ENCODE data around the gene ALKBH4.
"Not testable (repeated sequence)": the region's sequence is repeated elsewhere in the genome, so short reads cannot be mapped to it uniquely, and the experiment has no call there.

The ALKBH4 gene

GRCh38 chr7:102464577-102465280 lies at the start of gene ALKBH4, which contains the start of gene LRWD1:
Gene ALKBH4, minus strand, starts transcription at chr7:102464863. Its CDS starts 27 bp downstream, at chr7:102464836.
Gene LRWD1, plus strand, starts transcription at chr7:102464984. Its CDS starts 97 bp downstream, at chr7:102465081.
- peaks cover 20% of the 10 kb centered on the region for H3K4me1 ChIP-seq (ENCODE audit: insufficient read depth, low read length, poor library complexity, severe bottlenecking)
- no peaks in the 10 kb centered on the region for H3F3A ChIP-seq (ENCODE audit: low read depth)
- H3K79me2 ChIP-seq (ENCODE audit: insufficient read depth, low read length), result peaks cover 36% of the 10 kb centered on the region
- H3K27me3 ChIP-seq (ENCODE audit: insufficient read depth, low read length, poor library complexity, severe bottlenecking), result no peaks in the 10 kb centered on the region
- H3K9ac ChIP-seq (ENCODE audit: low read depth, low read length, poor library complexity, severe bottlenecking), result peak within 1 kb of the TSS; percentile 91
- H3K36me3 ChIP-seq (ENCODE audit: insufficient read depth, low read length), result no peaks in the 10 kb centered on the region
- peak; percentile 20; the same call in 1 of the 2 replicates for TF ChIP-seq CTCF (conservative IDR thresholded peaks at IDR 0.05; ENCODE audit: low read length)
- TF ChIP-seq EZH2phosphoT487 (IDR thresholded peaks at IDR 0.05; ENCODE audit: borderline replicate concordance), result no peak
- no peaks in the 10 kb centered on the region for H3K9me2 ChIP-seq (replicated peaks; ENCODE audit: low read depth, low read length)
- no peaks in the 10 kb centered on the region for H3K9me3 ChIP-seq (ENCODE audit: insufficient read depth, low read depth, low read length)
- no peaks in the 10 kb centered on the region for H4K20me1 ChIP-seq (ENCODE audit: insufficient read depth, low read length, poor library complexity, severe bottlenecking)
- peak within 1 kb of the TSS; percentile 97 for H2AFZ ChIP-seq (ENCODE audit: low read length)
- H3K4me2 ChIP-seq (ENCODE audit: low read depth, low read length, poor library complexity, severe bottlenecking), result peak within 1 kb of the TSS; percentile 92
- peak within 1 kb of the TSS; percentile 90 for H3K4me3 ChIP-seq (ENCODE audit: low read length, poor library complexity, severe bottlenecking)

- H3K4me1 ChIP-seq (ENCODE audit: insufficient read depth, low read length, poor library complexity, severe bottlenecking); H3K27me3 ChIP-seq (ENCODE audit: insufficient read depth, low read length, poor library complexity, severe bottlenecking); H3K79me2 ChIP-seq (ENCODE audit: insufficient read depth, low read length); H3K9me2 ChIP-seq (replicated peaks; ENCODE audit: low read depth, low read length); H3K36me3 ChIP-seq (ENCODE audit: insufficient read depth, low read length); H3K9me3 ChIP-seq (ENCODE audit: insufficient read depth, low read depth, low read length); H4K20me1 ChIP-seq (ENCODE audit: insufficient read depth, low read length, poor library complexity, severe bottlenecking); H3F3A ChIP-seq (ENCODE audit: low read depth): not testable (repeated sequence)
- Histone ChIP-seq H3K9ac (ENCODE audit: low read depth, low read length, poor library complexity, severe bottlenecking) (peak overlapping the region; percentile 58), H2AFZ (ENCODE audit: low read length) (0 out of 2 replicates have a peak overlapping the region, but pooled peaks have one; percentile 55), H3K4me3 (ENCODE audit: low read length, poor library complexity, severe bottlenecking) (peak overlapping the region; percentile 68), H3K4me2 (ENCODE audit: low read depth, low read length, poor library complexity, severe bottlenecking) (peak overlapping the region; percentile 68)
Measured at GRCh38 chr7:102512642-102513221, 48.1 kb upstream of the ALKBH4 start.

- H3K79me2 ChIP-seq (ENCODE audit: insufficient read depth, low read length); H3K27me3 ChIP-seq (ENCODE audit: insufficient read depth, low read length, poor library complexity, severe bottlenecking); H2AFZ ChIP-seq (ENCODE audit: low read length); H3K9me2 ChIP-seq (replicated peaks; ENCODE audit: low read depth, low read length); H3K36me3 ChIP-seq (ENCODE audit: insufficient read depth, low read length); H3K9ac ChIP-seq (ENCODE audit: low read depth, low read length, poor library complexity, severe bottlenecking); H3F3A ChIP-seq (ENCODE audit: low read depth); H3K4me1 ChIP-seq (ENCODE audit: insufficient read depth, low read length, poor library complexity, severe bottlenecking); H4K20me1 ChIP-seq (ENCODE audit: insufficient read depth, low read length, poor library complexity, severe bottlenecking); H3K9me3 ChIP-seq (ENCODE audit: insufficient read depth, low read depth, low read length): not testable (repeated sequence)
- Histone ChIP-seq H3K4me2 (ENCODE audit: low read depth, low read length, poor library complexity, severe bottlenecking) (peak overlapping the region; percentile 68), H3K4me3 (ENCODE audit: low read length, poor library complexity, severe bottlenecking) (peak overlapping the region; percentile 68)
Measured at GRCh38 chr7:102511860-102512522, 47.3 kb upstream of the ALKBH4 start.

GRCh38 chr7:102510575-102510974 lies 45.9 kb upstream of the ALKBH4 start:
- H3K4me2 ChIP-seq (ENCODE audit: low read depth, low read length, poor library complexity, severe bottlenecking); H3K9me2 ChIP-seq (replicated peaks; ENCODE audit: low read depth, low read length); H3F3A ChIP-seq (ENCODE audit: low read depth); H3K4me1 ChIP-seq (ENCODE audit: insufficient read depth, low read length, poor library complexity, severe bottlenecking); H3K4me3 ChIP-seq (ENCODE audit: low read length, poor library complexity, severe bottlenecking); H3K9ac ChIP-seq (ENCODE audit: low read depth, low read length, poor library complexity, severe bottlenecking); H3K36me3 ChIP-seq (ENCODE audit: insufficient read depth, low read length); H3K79me2 ChIP-seq (ENCODE audit: insufficient read depth, low read length); H4K20me1 ChIP-seq (ENCODE audit: insufficient read depth, low read length, poor library complexity, severe bottlenecking); H3K27me3 ChIP-seq (ENCODE audit: insufficient read depth, low read length, poor library complexity, severe bottlenecking); H3K9me3 ChIP-seq (ENCODE audit: insufficient read depth, low read depth, low read length); H2AFZ ChIP-seq (ENCODE audit: low read length): not testable (repeated sequence)

- not testable (repeated sequence) for H3K4me3 ChIP-seq (ENCODE audit: low read length, poor library complexity, severe bottlenecking)
Measured at GRCh38 chr7:102507410-102508088, 42.9 kb upstream of the ALKBH4 start.

More at GRCh38 chr7:102507410-102508088, 42.9 kb upstream of the ALKBH4 start:
- not testable (repeated sequence) for H3K4me1 ChIP-seq (ENCODE audit: insufficient read depth, low read length, poor library complexity, severe bottlenecking); H3K9me3 ChIP-seq (ENCODE audit: insufficient read depth, low read depth, low read length); H3K79me2 ChIP-seq (ENCODE audit: insufficient read depth, low read length); H3K9ac ChIP-seq (ENCODE audit: low read depth, low read length, poor library complexity, severe bottlenecking); H4K20me1 ChIP-seq (ENCODE audit: insufficient read depth, low read length, poor library complexity, severe bottlenecking); H2AFZ ChIP-seq (ENCODE audit: low read length); H3K36me3 ChIP-seq (ENCODE audit: insufficient read depth, low read length); H3K4me2 ChIP-seq (ENCODE audit: low read depth, low read length, poor library complexity, severe bottlenecking); H3K27me3 ChIP-seq (ENCODE audit: insufficient read depth, low read length, poor library complexity, severe bottlenecking); H3F3A ChIP-seq (ENCODE audit: low read depth); H3K9me2 ChIP-seq (replicated peaks; ENCODE audit: low read depth, low read length)

Data from Loucy (cell line).